LHCN-M2 (cell line): Measurements from ENCODE around the gene NOL4L. TPM values are rescaled to one million over a fixed set of nuclear protein-coding genes. Genes with fewer than 3 reads are reported as not detected.
"Not testable (repeated sequence)": the region's sequence is repeated elsewhere in the genome, so short reads cannot be mapped to it uniquely, and the experiment has no call there.

Experiments used
- DNase-seq: peaks from one replicate; pipeline ENCODE4 v3.0.0-alpha.2; 2012; ENCODE audit warnings: low read depth
- total RNA-seq: library from RNA; depleted of rRNA; stranded (reverse); fragments of >200 nt; gene quantifications from 2 replicates; pipeline ENCODE4 v1.2.3, GENCODE V29; 2014

The NOL4L gene
- total RNA-seq, 1 experiment from 2014 or later, result 3.0 TPM

GRCh38 chr20:32473231-32474008, 111.7 kb downstream of the NOL4L start:
- no peak for DNase-seq

GRCh38 chr20:32472581-32473207, 112.4 kb downstream of the NOL4L start:
- DNase-seq, result no peak

GRCh38 chr20:32470940-32471339, 114.2 kb downstream of the NOL4L start:
- DNase-seq, result no peak

GRCh38 chr20:32470025-32470861, 114.9 kb downstream of the NOL4L start:
- DNase-seq, result peak; percentile 22

- no peak for DNase-seq
These were observed 116.3 kb downstream of the NOL4L start for GRCh38 chr20:32468860-32469259.

GRCh38 chr20:32468313-32468640, 116.9 kb downstream of the NOL4L start:
- no peak for DNase-seq

GRCh38 chr20:32467506-32468312, 117.4 kb downstream of the NOL4L start:
- DNase-seq, result no peak

GRCh38 chr20:32466739-32467505, 118.2 kb downstream of the NOL4L start:
- no peak for DNase-seq

- not testable (repeated sequence) for DNase-seq
These were observed 119.0 kb downstream of the NOL4L start for GRCh38 chr20:32465901-32466675.

GRCh38 chr20:32465092-32465900, 119.8 kb downstream of the NOL4L start:
- DNase-seq, result no peak

GRCh38 chr20:32464401-32465091, 120.6 kb downstream of the NOL4L start:
- DNase-seq, result no peak

- no peak for DNase-seq
These were observed 121.3 kb downstream of the NOL4L start for GRCh38 chr20:32463642-32464400.

- no peak for DNase-seq
These were observed 122.1 kb downstream of the NOL4L start for GRCh38 chr20:32462900-32463641.

- DNase-seq, result no peak
These were observed 123.1 kb downstream of the NOL4L start for GRCh38 chr20:32461836-32462600.

GRCh38 chr20:32460683-32461320, 124.3 kb downstream of the NOL4L start:
- no peak for DNase-seq

GRCh38 chr20:32460231-32460630, 124.9 kb downstream of the NOL4L start:
- DNase-seq, result no peak
